ENCODE data around the gene CYP27B1. TPM values are rescaled to one million over a fixed set of nuclear protein-coding genes. Genes with fewer than 3 reads are reported as not detected.

The CYP27B1 gene
- total RNA-seq, 1 experiment from 2014 or later = 6.9 TPM

- no peaks in the 10 kb centered on the region for H3K9me3 Mint-ChIP-seq (ENCODE audit: unreplicated experiment)
- CTCF ChIA-PET = no interaction called here
- no peaks in the 10 kb centered on the region for H3K4me1 Mint-ChIP-seq (ENCODE audit: low read depth, unreplicated experiment)
- no peak for TF ChIP-seq CTCF (IDR thresholded peaks at IDR 0.05; ENCODE audit: insufficient read depth in 1 of 2, low read depth in 1 of 2, low read length in 1 of 2, severe bottlenecking in 1 of 2, unreplicated experiment in 1 of 2)
- peaks cover 2% of the 10 kb centered on the region for H3K36me3 Mint-ChIP-seq (ENCODE audit: insufficient read depth, unreplicated experiment)
- intact Hi-C loops (cut with micrococcal nuclease; ENCODE audit: unreplicated experiment) = no loop called here
- no peaks in the 10 kb centered on the region for H3K27me3 Mint-ChIP-seq (ENCODE audit: insufficient read depth, unreplicated experiment)
- no TSS peak for BruUV-seq (replicated peaks)
- H3K9me3 ChIP-seq = no peaks in the 10 kb centered on the region
- no peak overlapping the region for H3K4me3 Mint-ChIP-seq (ENCODE audit: unreplicated experiment)
- no peaks in the 10 kb centered on the region for H3K36me3 ChIP-seq (ENCODE audit: control insufficient read depth, insufficient read depth, low read length)
- no peaks in the 10 kb centered on the region for H3K27me3 ChIP-seq (replicated peaks; ENCODE audit: control insufficient read depth, insufficient read depth, low read length)
- H3K4me1 ChIP-seq = no peaks in the 10 kb centered on the region
- POLR2A ChIA-PET = interaction anchor here (0.6 kb wide), 2 partner anchors 25 to 48 kb away, joined by 3 read pairs; no protein-coding TSS in a partner anchor
- no peak overlapping the region for H3K27ac Mint-ChIP-seq (ENCODE audit: unreplicated experiment)
- no peak overlapping the region for H3K4me3 ChIP-seq (ENCODE audit: low read depth, low read length)
- DNase-seq = no peak
Observed at GRCh38 chr12:57811028-57811755, 44.3 kb upstream of the CYP27B1 start.

GRCh38 chr12:57810450-57810849 lies 43.6 kb upstream of the CYP27B1 start:
- Histone ChIP-seq H3K4me3 (ENCODE audit: low read depth, low read length) (no peak overlapping the region), H3K9me3 (no peaks in the 10 kb centered on the region), H3K36me3 (ENCODE audit: control insufficient read depth, insufficient read depth, low read length) (no peaks in the 10 kb centered on the region), H3K27me3 (replicated peaks; ENCODE audit: control insufficient read depth, insufficient read depth, low read length) (no peaks in the 10 kb centered on the region), H3K4me1 (no peaks in the 10 kb centered on the region)
- BruUV-seq (replicated peaks) = no TSS peak
- Mint-ChIP-seq H3K27ac (ENCODE audit: unreplicated experiment) (no peak overlapping the region), H3K9me3 (ENCODE audit: unreplicated experiment) (no peaks in the 10 kb centered on the region), H3K27me3 (ENCODE audit: insufficient read depth, unreplicated experiment) (no peaks in the 10 kb centered on the region), H3K36me3 (ENCODE audit: insufficient read depth, unreplicated experiment) (peaks cover 6% of the 10 kb centered on the region), H3K4me3 (ENCODE audit: unreplicated experiment) (no peak overlapping the region), H3K4me1 (ENCODE audit: low read depth, unreplicated experiment) (no peaks in the 10 kb centered on the region)
- TF ChIP-seq CTCF (IDR thresholded peaks at IDR 0.05; ENCODE audit: insufficient read depth in 1 of 2, low read depth in 1 of 2, low read length in 1 of 2, severe bottlenecking in 1 of 2, unreplicated experiment in 1 of 2) = no peak
- ChIA-PET POLR2A (no interaction called here), CTCF (no interaction called here)
- intact Hi-C loops (cut with micrococcal nuclease; ENCODE audit: unreplicated experiment) = no loop called here
- no peak for DNase-seq

GRCh38 chr12:57809425-57809824 lies 42.5 kb upstream of the CYP27B1 start:
- no peak for DNase-seq
- Mint-ChIP-seq H3K27me3 (ENCODE audit: insufficient read depth, unreplicated experiment) (no peaks in the 10 kb centered on the region), H3K4me3 (ENCODE audit: unreplicated experiment) (no peak overlapping the region), H3K27ac (ENCODE audit: unreplicated experiment) (no peak overlapping the region), H3K36me3 (ENCODE audit: insufficient read depth, unreplicated experiment) (peaks cover 6% of the 10 kb centered on the region), H3K4me1 (ENCODE audit: low read depth, unreplicated experiment) (no peaks in the 10 kb centered on the region), H3K9me3 (ENCODE audit: unreplicated experiment) (no peaks in the 10 kb centered on the region)
- BruUV-seq (replicated peaks) = no TSS peak
- TF ChIP-seq CTCF (IDR thresholded peaks at IDR 0.05; ENCODE audit: insufficient read depth in 1 of 2, low read depth in 1 of 2, low read length in 1 of 2, severe bottlenecking in 1 of 2, unreplicated experiment in 1 of 2) = no peak
- H3K36me3 ChIP-seq (ENCODE audit: control insufficient read depth, insufficient read depth, low read length) = no peaks in the 10 kb centered on the region
- ChIA-PET POLR2A (no interaction called here), CTCF (no interaction called here)
- H3K4me1 ChIP-seq = no peaks in the 10 kb centered on the region
- intact Hi-C loops (cut with micrococcal nuclease; ENCODE audit: unreplicated experiment) = no loop called here
- H3K9me3 ChIP-seq = no peaks in the 10 kb centered on the region
- H3K27me3 ChIP-seq (replicated peaks; ENCODE audit: control insufficient read depth, insufficient read depth, low read length) = no peaks in the 10 kb centered on the region
- no peak overlapping the region for H3K4me3 ChIP-seq (ENCODE audit: low read depth, low read length)
